Stomach (tissue), 9 donors: ENCODE results near the gene SOX15. TPM values are rescaled to one million over a fixed set of nuclear protein-coding genes. Genes with fewer than 3 reads are reported as not detected.

Source experiments
- DNase-seq, 2 donors: peaks; one replicate each; pipeline versions ENCODE4 v3.0.0 to v3.0.0-alpha.2; 2013 to 2019
- H3K27ac ChIP-seq, 5 donors: fragments of 200-600 bp in 4 of 5; sonication (generic) in 4 of 5; one replicate each; pipeline ENCODE4 v1.5.1; 2013 to 2019; ENCODE audit warnings: mild to moderate bottlenecking in 1 of 5, moderate library complexity in 1 of 5
- H3K27me3 ChIP-seq, 3 donors: fragments of 200-600 bp; sonication (generic); one replicate each; pipeline ENCODE4 v1.5.1; 2017 to 2019; ENCODE audit warnings: mixed run types in 1 of 3
- H3K36me3 ChIP-seq, 4 donors: fragments of 200-600 bp; sonication (generic); 1 replicate in 3 of 4; 2 replicates in 1 of 4; pipeline ENCODE4 v1.5.1; 2016 to 2019
- H3K4me1 ChIP-seq, 4 donors: fragments of 200-600 bp; sonication (generic); one replicate each; pipeline ENCODE4 v1.5.1; 2016 to 2019
- H3K4me3 ChIP-seq, 4 donors: fragments of 200-600 bp; sonication (generic) in 3 of 4; one replicate each; pipeline ENCODE4 v1.5.1; 2016 to 2019; ENCODE audit warnings: mild to moderate bottlenecking in 1 of 4
- H3K9me3 ChIP-seq, 4 donors: fragments of 200-600 bp; sonication (generic); one replicate each; pipeline ENCODE4 v1.5.1; 2016 to 2019
- CTCF ChIP-seq, 7 experiments: fragments of 450-650 bp in 4 of 7; fragments of 200-600 bp in 3 of 7; sonication (generic) in 3 of 7; IDR thresholded peaks; one replicate each; pipeline ENCODE4 v1.5.1; 2016 to 2019; ENCODE audit warnings: antibody characterized with exemption in 7 of 7, control low read depth in 2 of 7, mild to moderate bottlenecking in 1 of 7
- EP300 ChIP-seq: sonication (generic); formaldehyde crosslinking; IDR thresholded peaks from one replicate; pipeline ENCODE4 v1.6.1; 2017; ENCODE audit warnings: antibody characterized with exemption
- POLR2A ChIP-seq, 4 donors: fragments of 450-650 bp; IDR thresholded peaks; one replicate each; pipeline ENCODE4 v1.6.1; 2016; ENCODE audit warnings: antibody characterized with exemption in 4 of 4, control low read depth in 2 of 4, mild to moderate bottlenecking in 1 of 4, moderate library complexity in 1 of 4
- POLR2AphosphoS5 ChIP-seq, 3 donors: sonication (generic); formaldehyde crosslinking; IDR thresholded peaks; one replicate each; pipeline ENCODE4 v1.6.1; 2016; ENCODE audit warnings: antibody characterized with exemption in 3 of 3
- WGBS, 5 donors: extraction: QIAGEN DNeasy Blood & Tissue Kit in 3 of 5; methylation state at CpG; one replicate each; pipeline versions ENCODE4 v1.1.5 to v1.1.7; 2013 to 2018; 5-methylcytosine and 5-hydroxymethylcytosine counted together
- intact Hi-C: fragments of 100-400 bp; cut with DNase I; formaldehyde crosslinking; loops from one replicate; pipeline ENCODE4 v1.15.1; 2023; ENCODE audit warnings: low total_unique reads
- polyA plus RNA-seq, 3 donors: library from polyadenylated mRNA; stranded (reverse); fragments of 200-250 nt; gene quantifications; one replicate each; pipeline ENCODE4 v1.2.3, GENCODE V29; 2013
- total RNA-seq, 5 donors: library from RNA; depleted of rRNA; stranded (reverse); fragments of >200 nt; gene quantifications; one replicate each; pipeline versions ENCODE4 v1.1.0 to v1.2.3, GENCODE V29; 2014 to 2016
- donor health status: healthy with polysubstance abuse.
- donor health status: Bipolar disorder and iron deficiency.
- donor health status: healthy.

SOX15 gene
- total and polyA plus RNA-seq, 8 donors = 0.76 to 48.1 (median 1.3) TPM; not detected in 4

GRCh38 chr17:7580604-7581575 lies 9.0 kb downstream of the SOX15 start:
- DNase-seq = no peak
- H3K4me3 ChIP-seq = peak overlapping the region; percentile 6 to 66 (median 42)
- no peaks in the 10 kb centered on the region for H3K9me3 ChIP-seq
- H3K36me3 ChIP-seq = peaks cover 31 to 43% (median 36%) of the 10 kb centered on the region in 4 donors
- WGBS, 5 donors = 79 to 85% (median 81%) methylated on average over 23 of the region's 23 CpGs
- no peaks in the 10 kb centered on the region for H3K27me3 ChIP-seq
- H3K27ac ChIP-seq = peak overlapping the region; percentile 87 to 95 (median 90)
- H3K4me1 ChIP-seq = peaks cover 60 to 92% (median 85%) of the 10 kb centered on the region in 4 donors
- intact Hi-C loops = no loop called here
- TF ChIP-seq EP300 (no peak), CTCF (IDR thresholded peaks at IDR 0.05) (no peak), POLR2A (IDR thresholded peaks at IDR 0.05) (no peak), POLR2AphosphoS5 (IDR thresholded peaks at IDR 0.05) (no peak)

- Histone ChIP-seq H3K36me3 (peaks cover 40 to 50% (median 45%) of the 10 kb centered on the region in 4 donors), H3K27me3 (no peaks in the 10 kb centered on the region), H3K4me1 (peaks cover 68 to 92% (median 85%) of the 10 kb centered on the region in 4 donors), H3K9me3 (no peaks in the 10 kb centered on the region), H3K27ac (peak overlapping the region; percentile 85 to 95 (median 89)), H3K4me3 (peak overlapping the region; percentile 18 to 66 (median 42))
- no peak for DNase-seq
- TF ChIP-seq POLR2AphosphoS5 (IDR thresholded peaks at IDR 0.05) = no peak
- TF ChIP-seq EP300 = no peak
- TF ChIP-seq CTCF (IDR thresholded peaks at IDR 0.05) = no peak
- TF ChIP-seq POLR2A (IDR thresholded peaks at IDR 0.05) = no peak
- 53 to 71% (median 64%) methylated on average over 12 of the region's 12 CpGs for WGBS, 5 donors
- intact Hi-C loops = no loop called here
These were observed 9.9 kb downstream of the SOX15 start for GRCh38 chr17:7579834-7580603.

GRCh38 chr17:7579001-7579833 lies 10.7 kb downstream of the SOX15 start, which contains the start of gene CD68:
Gene CD68, plus strand, starts transcription at chr17:7579638. Its CDS starts 40 bp downstream, at chr17:7579678.
- Histone ChIP-seq H3K27me3 (no peaks in the 10 kb centered on the region), H3K9me3 (no peaks in the 10 kb centered on the region), H3K27ac (peak within 1 kb of the TSS; percentile 85 to 95 (median 89)), H3K4me3 (peak within 1 kb of the TSS; percentile 18 to 66 (median 42)), H3K36me3 (peaks cover 48 to 58% (median 53%) of the 10 kb centered on the region in 4 donors), H3K4me1 (peaks cover 68 to 92% (median 85%) of the 10 kb centered on the region in 4 donors)
- intact Hi-C loops = no loop called here
- TF ChIP-seq EP300 (no peak), CTCF (IDR thresholded peaks at IDR 0.05) (no peak), POLR2AphosphoS5 (IDR thresholded peaks at IDR 0.05) (peak in 2 of 3 donors; percentile 91 to 97), POLR2A (IDR thresholded peaks at IDR 0.05) (peak in 1 of 4 donors; percentile 14)
- DNase-seq = peak; percentile 71 to 93
- WGBS, 5 donors = 5 to 14% (median 10%) methylated on average over 7 of the region's 7 CpGs
